T-cell (primary cell): ENCODE results near the gene TENM3. TPM values are rescaled to one million over a fixed set of nuclear protein-coding genes. Genes with fewer than 3 reads are reported as not detected.

Experiments
- ATAC-seq, 4 experiments: fragments of 200-7000 bp in 3 of 4; fragments of 150-1000 bp in 1 of 4; cut with Tn5 transposase; replicated peaks in 1 of 4; 1 replicate in 3 of 4; 2 replicates in 1 of 4; pipeline ENCODE4 v1.10.0; 2021; ENCODE audit warnings: moderate library complexity in 3 of 4, mild to moderate bottlenecking in 2 of 4, moderate number of reproducible peaks in 1 of 4
- CTCF ChIA-PET, 2 donors: fragments of 300-600 bp; sonication (Branson Sonifier 250); formaldehyde crosslinking; loops; one replicate each; lab custom pipeline; 2022; ENCODE audit warnings: antibody characterized with exemption in 2 of 2; lab: Charles Lee
- POLR2A ChIA-PET, 2 donors: fragments of 300-600 bp; sonication (Branson Sonifier 250); formaldehyde crosslinking; loops; one replicate each; lab custom pipeline; 2022; ENCODE audit warnings: antibody characterized with exemption in 2 of 2; lab: Charles Lee
- DNase-seq, 35 experiments: peaks; one replicate each; pipeline versions ENCODE4 v3.0.0 to v3.0.0-alpha.2; 2013 to 2023
- H3K27ac ChIP-seq: one replicate; pipeline ENCODE4 v1.5.1; 2013; ENCODE audit warnings: low read length
- H3K27me3 ChIP-seq, 2 experiments: replicated peaks in 1 of 2; 1 replicate in 1 of 2; 2 replicates in 1 of 2; pipeline versions ENCODE4 v1.6.1 to v1.7.0; 2013; ENCODE audit warnings: low read length in 1 of 2, mixed read lengths in 1 of 2; ENCODE audit not compliant: control insufficient read depth in 2 of 2, insufficient read depth in 2 of 2; ENCODE audit errors: extremely low read depth in 1 of 2
- H3K36me3 ChIP-seq, 2 donors: 1 replicate in 1 of 2; 2 replicates in 1 of 2; pipeline versions ENCODE4 v1.6.1 to v1.7.0; 2013; ENCODE audit warnings: low read length in 1 of 2; ENCODE audit not compliant: control insufficient read depth in 2 of 2, insufficient read depth in 1 of 2; ENCODE audit errors: extremely low read depth in 1 of 2
- H3K4me1 ChIP-seq, 2 experiments: 1 replicate in 1 of 2; 2 replicates in 1 of 2; pipeline versions ENCODE4 v1.6.1 to v1.7.0; 2013; ENCODE audit warnings: low read length in 2 of 2, mixed read lengths in 1 of 2; ENCODE audit not compliant: insufficient read depth in 2 of 2, control insufficient read depth in 1 of 2; ENCODE audit errors: extremely low read depth in 1 of 2
- H3K4me3 ChIP-seq, 2 donors: 1 replicate in 1 of 2; 2 replicates in 1 of 2; pipeline versions ENCODE4 v1.5.1 to v1.7.0; 2013; ENCODE audit warnings: mild to moderate bottlenecking in 2 of 2, low read length in 1 of 2, moderate library complexity in 1 of 2; ENCODE audit not compliant: control insufficient read depth in 1 of 2; ENCODE audit errors: extremely low read depth in 1 of 2
- H3K9me3 ChIP-seq: 2 replicates; pipeline ENCODE4 v1.7.0; 2013
- H3K27ac Mint-ChIP-seq, 2 donors: one replicate each; pipeline ENCODE4 v1.8.0; 2020 to 2021; ENCODE audit warnings: mild to moderate bottlenecking in 2 of 2, mixed read lengths in 2 of 2
- H3K27me3 Mint-ChIP-seq, 2 donors: one replicate each; pipeline ENCODE4 v1.8.0; 2021 to 2022; ENCODE audit warnings: mixed read lengths in 2 of 2
- H3K36me3 Mint-ChIP-seq: one replicate; pipeline ENCODE4 v1.8.0; 2021; ENCODE audit warnings: mixed read lengths
- H3K4me1 Mint-ChIP-seq, 3 donors: one replicate each; pipeline ENCODE4 v1.8.0; 2020 to 2022; ENCODE audit warnings: mixed read lengths in 3 of 3, mild to moderate bottlenecking in 1 of 3
- H3K4me3 Mint-ChIP-seq, 3 donors: one replicate each; pipeline ENCODE4 v1.8.0; 2020 to 2022; ENCODE audit warnings: mild to moderate bottlenecking in 3 of 3, mixed read lengths in 3 of 3, moderate library complexity in 3 of 3
- H3K9me3 Mint-ChIP-seq, 3 donors: one replicate each; pipeline ENCODE4 v1.8.0; 2020 to 2022; ENCODE audit warnings: mixed read lengths in 3 of 3
- WGBS: methylation state at CpG from one replicate; pipeline ENCODE4 v1.1.5; 2013; ENCODE audit warnings: missing lambda C conversion rate; ENCODE audit not compliant: insufficient coverage; 5-methylcytosine and 5-hydroxymethylcytosine counted together
- total RNA-seq, 35 experiments: library from RNA in 6 of 35; stranded (reverse) in 6 of 35; fragments of 120-200 nt in 1 of 35; gene quantifications; one replicate each; pipeline versions ENCODE4 v1.2.1 to v1.2.4 and lab custom pipeline; 2013 to 2026

The TENM3 gene
- total RNA-seq, 5 donors from 2014 or later (not counting 1 experiment from before 2014, with no cell fraction given), result 0.03 to 0.44 (median 0.16) TPM; not detected in 2

GRCh38 chr4:182604953-182605352 lies 361.8 kb downstream of the TENM3 start:
- H3K27ac Mint-ChIP-seq, result no peak overlapping the region
- H3K9me3 Mint-ChIP-seq, result no peaks in the 10 kb centered on the region
- H3K27ac ChIP-seq, result no peak overlapping the region
- no peak overlapping the region for H3K4me3 ChIP-seq
- H3K27me3 ChIP-seq, result no peaks in the 10 kb centered on the region
- H3K36me3 ChIP-seq, result no peaks in the 10 kb centered on the region
- ChIA-PET POLR2A (no interaction called here), CTCF (no interaction called here)
- DNase-seq, result no peak
- H3K4me3 Mint-ChIP-seq, result no peak overlapping the region
- H3K27me3 Mint-ChIP-seq, result peaks cover 0 to 2% of the 10 kb centered on the region in 2 donors
- no peak for ATAC-seq
- WGBS, result 100% methylated on average over 1 of the region's 4 CpGs
- H3K4me1 Mint-ChIP-seq, result no peaks in the 10 kb centered on the region
- H3K4me1 ChIP-seq, result no peaks in the 10 kb centered on the region
- H3K9me3 ChIP-seq, result no peaks in the 10 kb centered on the region
- no peaks in the 10 kb centered on the region for H3K36me3 Mint-ChIP-seq

- DNase-seq (no peak), ATAC-seq (no peak)
- Histone ChIP-seq H3K27ac (no peak overlapping the region), H3K36me3 (no peaks in the 10 kb centered on the region), H3K4me1 (no peaks in the 10 kb centered on the region), H3K9me3 (no peaks in the 10 kb centered on the region), H3K27me3 (peaks cover 0 to 3% of the 10 kb centered on the region in 2 experiments), H3K4me3 (no peak overlapping the region)
- H3K4me1 Mint-ChIP-seq, result no peaks in the 10 kb centered on the region
- no peaks in the 10 kb centered on the region for H3K27me3 Mint-ChIP-seq
- CTCF ChIA-PET, result no interaction called here
- WGBS, result 92% methylated on average over 17 of the region's 23 CpGs
- POLR2A ChIA-PET, result no interaction called here
- H3K9me3 Mint-ChIP-seq, result no peaks in the 10 kb centered on the region
- H3K27ac Mint-ChIP-seq, result no peak overlapping the region
- H3K36me3 Mint-ChIP-seq, result no peaks in the 10 kb centered on the region
- no peak overlapping the region for H3K4me3 Mint-ChIP-seq
These were observed 365.3 kb downstream of the TENM3 start for GRCh38 chr4:182608525-182608924.

GRCh38 chr4:182616476-182616875 lies 373.3 kb downstream of the TENM3 start:
- Histone ChIP-seq H3K4me3 (no peak overlapping the region), H3K4me1 (no peaks in the 10 kb centered on the region), H3K9me3 (no peaks in the 10 kb centered on the region), H3K36me3 (no peaks in the 10 kb centered on the region), H3K27ac (no peak overlapping the region), H3K27me3 (peaks cover 0 to 3% of the 10 kb centered on the region in 2 experiments)
- 58% methylated on average over 2 of the region's 4 CpGs for WGBS
- Mint-ChIP-seq H3K36me3 (no peaks in the 10 kb centered on the region), H3K27ac (no peak overlapping the region), H3K4me3 (no peak overlapping the region), H3K4me1 (no peaks in the 10 kb centered on the region), H3K9me3 (no peaks in the 10 kb centered on the region), H3K27me3 (peaks cover 0 to 6% of the 10 kb centered on the region in 2 donors)
- ChIA-PET POLR2A (no interaction called here), CTCF (no interaction called here)
- no peak for ATAC-seq
- DNase-seq, result no peak

- DNase-seq (no peak), ATAC-seq (no peak)
- no peak overlapping the region for H3K27ac Mint-ChIP-seq
- ChIA-PET POLR2A (no interaction called here), CTCF (no interaction called here)
- no peaks in the 10 kb centered on the region for H3K9me3 Mint-ChIP-seq
- H3K36me3 ChIP-seq, result no peaks in the 10 kb centered on the region
- no peaks in the 10 kb centered on the region for H3K27me3 ChIP-seq
- H3K27me3 Mint-ChIP-seq, result peaks cover 0 to 4% of the 10 kb centered on the region in 2 donors
- H3K4me1 Mint-ChIP-seq, result no peaks in the 10 kb centered on the region
- WGBS, result no CpG with 5 or more reads among the region's 5 CpGs
- H3K27ac ChIP-seq, result no peak overlapping the region
- no peak overlapping the region for H3K4me3 ChIP-seq
- no peaks in the 10 kb centered on the region for H3K36me3 Mint-ChIP-seq
- no peak overlapping the region for H3K4me3 Mint-ChIP-seq
- H3K4me1 ChIP-seq, result no peaks in the 10 kb centered on the region
- H3K9me3 ChIP-seq, result no peaks in the 10 kb centered on the region
These were observed 376.5 kb downstream of the TENM3 start for GRCh38 chr4:182619660-182620059.

GRCh38 chr4:182620111-182620980 lies 377.1 kb downstream of the TENM3 start:
- ATAC-seq (no peak), DNase-seq (no peak)
- POLR2A ChIA-PET, result no interaction called here
- Histone ChIP-seq H3K27ac (no peak overlapping the region), H3K4me3 (no peak overlapping the region), H3K4me1 (no peaks in the 10 kb centered on the region), H3K27me3 (no peaks in the 10 kb centered on the region), H3K36me3 (no peaks in the 10 kb centered on the region), H3K9me3 (no peaks in the 10 kb centered on the region)
- Mint-ChIP-seq H3K4me1 (no peaks in the 10 kb centered on the region), H3K4me3 (no peak overlapping the region), H3K27ac (no peak overlapping the region), H3K36me3 (no peaks in the 10 kb centered on the region), H3K27me3 (peaks cover 0 to 6% of the 10 kb centered on the region in 2 donors), H3K9me3 (no peaks in the 10 kb centered on the region)
- CTCF ChIA-PET, result no interaction called here
- WGBS, result 73% methylated on average over 3 of the region's 10 CpGs

- Histone ChIP-seq H3K4me3 (no peak overlapping the region), H3K9me3 (no peaks in the 10 kb centered on the region), H3K4me1 (no peaks in the 10 kb centered on the region), H3K27me3 (no peaks in the 10 kb centered on the region), H3K27ac (no peak overlapping the region), H3K36me3 (no peaks in the 10 kb centered on the region)
- ATAC-seq (no peak), DNase-seq (no peak)
- POLR2A ChIA-PET, result no interaction called here
- WGBS, result 69% methylated on average over 8 of the region's 8 CpGs
- Mint-ChIP-seq H3K4me3 (no peak overlapping the region), H3K27ac (no peak overlapping the region), H3K9me3 (no peaks in the 10 kb centered on the region), H3K36me3 (no peaks in the 10 kb centered on the region), H3K4me1 (no peaks in the 10 kb centered on the region), H3K27me3 (peaks cover 0 to 4% of the 10 kb centered on the region in 2 donors)
- CTCF ChIA-PET, result no interaction called here
These were observed 381.1 kb downstream of the TENM3 start for GRCh38 chr4:182624281-182624680.
